Measurements from ENCODE around the gene RABAC1. TPM values are rescaled to one million over a fixed set of nuclear protein-coding genes. Genes with fewer than 3 reads are reported as not detected.

RABAC1 gene
- total and polyA plus RNA-seq, 2 of the 8 experiments (the other 6 are each of a cell fraction or from before 2014, with no cell fraction given) = 124 to 439 TPM

- TF ChIP-seq SUZ12 (IDR thresholded peaks at IDR 0.05; ENCODE audit: low read length) = peak; percentile 18; the same call in 1 of the 2 replicates
Measured at GRCh38 chr19:41925208-41926003, 33.7 kb downstream of the RABAC1 start (continued).

Measured in H1 (cell line).